Neural progenitor cell (in vitro differentiated cells): Measurements from ENCODE around the gene KCMF1.

Experiments
- EZH2 ChIP-seq: fragments of 200-600 bp; sonication (generic); IDR thresholded peaks from 2 replicates; pipeline ENCODE4 v1.6.1; 2017; ENCODE audit warnings: antibody characterized with exemption, mild to moderate bottlenecking, moderate library complexity
- EZH2phosphoT487 ChIP-seq: fragments of 200-600 bp; sonication (generic); IDR thresholded peaks from 2 replicates; pipeline ENCODE4 v1.6.1; 2017; ENCODE audit warnings: antibody characterized with exemption
- TF ChIP-seq, protein P1 (sequence below): fragments of 200-600 bp; sonication (generic); IDR thresholded peaks from 2 replicates; pipeline ENCODE4 v1.5.1; 2017; ENCODE audit warnings: antibody characterized with exemption, mild to moderate bottlenecking

DNA sequence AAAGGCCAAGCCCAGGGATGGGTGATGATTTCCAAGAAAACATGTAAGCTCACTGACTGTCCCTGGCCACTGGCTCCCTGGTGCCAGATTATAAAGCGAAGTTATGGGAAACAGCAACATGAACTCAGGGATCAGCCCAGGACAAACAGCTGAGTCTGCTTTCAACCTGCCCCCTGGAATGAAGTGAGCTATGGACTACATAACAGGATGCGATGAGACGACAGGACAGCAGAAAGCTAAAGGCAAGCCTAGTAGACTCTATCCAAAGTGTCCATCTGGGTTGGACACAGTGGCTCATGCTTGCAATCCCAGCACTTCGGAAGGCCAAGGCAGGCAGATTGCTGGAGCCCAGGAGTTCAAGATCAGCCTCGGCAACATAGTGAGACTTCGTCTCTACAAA is 16.6 kb upstream of the KCMF1 start:
- TF ChIP-seq, protein P1, sequence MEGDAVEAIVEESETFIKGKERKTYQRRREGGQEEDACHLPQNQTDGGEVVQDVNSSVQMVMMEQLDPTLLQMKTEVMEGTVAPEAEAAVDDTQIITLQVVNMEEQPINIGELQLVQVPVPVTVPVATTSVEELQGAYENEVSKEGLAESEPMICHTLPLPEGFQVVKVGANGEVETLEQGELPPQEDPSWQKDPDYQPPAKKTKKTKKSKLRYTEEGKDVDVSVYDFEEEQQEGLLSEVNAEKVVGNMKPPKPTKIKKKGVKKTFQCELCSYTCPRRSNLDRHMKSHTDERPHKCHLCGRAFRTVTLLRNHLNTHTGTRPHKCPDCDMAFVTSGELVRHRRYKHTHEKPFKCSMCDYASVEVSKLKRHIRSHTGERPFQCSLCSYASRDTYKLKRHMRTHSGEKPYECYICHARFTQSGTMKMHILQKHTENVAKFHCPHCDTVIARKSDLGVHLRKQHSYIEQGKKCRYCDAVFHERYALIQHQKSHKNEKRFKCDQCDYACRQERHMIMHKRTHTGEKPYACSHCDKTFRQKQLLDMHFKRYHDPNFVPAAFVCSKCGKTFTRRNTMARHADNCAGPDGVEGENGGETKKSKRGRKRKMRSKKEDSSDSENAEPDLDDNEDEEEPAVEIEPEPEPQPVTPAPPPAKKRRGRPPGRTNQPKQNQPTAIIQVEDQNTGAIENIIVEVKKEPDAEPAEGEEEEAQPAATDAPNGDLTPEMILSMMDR, result no peak
- TF ChIP-seq EZH2 (no peak), EZH2phosphoT487 (no peak)
